Neuronal stem cell (in vitro differentiated cells): ENCODE results near the gene ROR1.

ENCODE experiments used
- DNase-seq: peaks from one replicate; pipeline ENCODE4 v3.0.0-alpha.2; 2013; ENCODE audit warnings: low spot score
- H2AFZ ChIP-seq: one replicate; pipeline ENCODE4 v1.6.1; 2013; ENCODE audit warnings: mild to moderate bottlenecking, low read length, inconsistent platforms
- H2AK5ac ChIP-seq: 2 replicates; pipeline ENCODE4 v1.6.1; 2013; ENCODE audit warnings: low read depth, mild to moderate bottlenecking, inconsistent platforms, low read length, moderate library complexity, mixed read lengths
- H2BK120ac ChIP-seq: 2 replicates; pipeline ENCODE4 v1.6.1; 2013; ENCODE audit warnings: low read depth, mild to moderate bottlenecking, inconsistent platforms, low read length, moderate library complexity, mixed read lengths
- H2BK12ac ChIP-seq: one replicate; pipeline ENCODE4 v1.6.1; 2013; ENCODE audit warnings: low read length, inconsistent platforms
- H2BK15ac ChIP-seq: 2 replicates; pipeline ENCODE4 v1.6.1; 2013; ENCODE audit warnings: mild to moderate bottlenecking, low read length, inconsistent platforms, mixed read lengths
- H2BK5ac ChIP-seq: one replicate; pipeline ENCODE4 v1.6.1; 2013; ENCODE audit warnings: inconsistent platforms, mild to moderate bottlenecking, low read length, moderate library complexity
- H3K14ac ChIP-seq: one replicate; pipeline ENCODE4 v1.6.1; 2013; ENCODE audit warnings: low read length, inconsistent platforms
- H3K18ac ChIP-seq: 2 replicates; pipeline ENCODE4 v1.6.1; 2013; ENCODE audit warnings: low read length, inconsistent platforms
- H3K23ac ChIP-seq: 2 replicates; pipeline ENCODE4 v1.6.1; 2013; ENCODE audit warnings: low read depth, mild to moderate bottlenecking, mixed read lengths, low read length, inconsistent platforms; ENCODE audit not compliant: poor library complexity
- H3K27ac ChIP-seq: replicated peaks from 3 replicates; pipeline ENCODE4 v1.5.1; 2013; ENCODE audit warnings: low read length, inconsistent platforms
- H3K27me3 ChIP-seq, 3 experiments: 2 replicates each; pipeline ENCODE4 v1.6.1; 2013; ENCODE audit warnings: low read length in 3 of 3, mild to moderate bottlenecking in 2 of 3, inconsistent platforms in 1 of 3, low read depth in 1 of 3, mixed read lengths in 1 of 3, moderate library complexity in 1 of 3; ENCODE audit not compliant: control insufficient read depth in 3 of 3, insufficient read depth in 3 of 3
- H3K36me3 ChIP-seq, 2 donors: replicated peaks in 1 of 2; 2 replicates each; pipeline ENCODE4 v1.6.1; 2013; ENCODE audit warnings: low read length in 2 of 2; ENCODE audit not compliant: control insufficient read depth in 2 of 2, insufficient read depth in 2 of 2
- H3K4ac ChIP-seq: 2 replicates; pipeline ENCODE4 v1.6.1; 2013; ENCODE audit warnings: inconsistent platforms, mild to moderate bottlenecking, low read length, moderate library complexity
- H3K4me1 ChIP-seq, 2 donors: 1 replicate in 1 of 2; 2 replicates in 1 of 2; pipeline ENCODE4 v1.6.1; 2013; ENCODE audit warnings: low read length in 2 of 2, low read depth in 1 of 2; ENCODE audit not compliant: control insufficient read depth in 2 of 2, insufficient read depth in 1 of 2
- H3K4me2 ChIP-seq: one replicate; pipeline ENCODE4 v1.6.1; 2013; ENCODE audit warnings: mild to moderate bottlenecking, low read length, inconsistent platforms; ENCODE audit not compliant: insufficient read depth, poor library complexity, severe bottlenecking
- H3K4me3 ChIP-seq, 2 donors: 2 replicates each; pipeline ENCODE4 v1.5.1; 2013; ENCODE audit warnings: low read length in 2 of 2, mild to moderate bottlenecking in 2 of 2, inconsistent platforms in 1 of 2, moderate library complexity in 1 of 2
- H3K79me1 ChIP-seq: one replicate; pipeline ENCODE4 v1.6.1; 2013; ENCODE audit warnings: low read depth, mild to moderate bottlenecking, inconsistent platforms, low read length, moderate library complexity
- H3K9ac ChIP-seq: one replicate; pipeline ENCODE4 v1.6.1; 2013; ENCODE audit warnings: mild to moderate bottlenecking, low read depth, low read length, inconsistent platforms; ENCODE audit not compliant: poor library complexity
- H3K9me3 ChIP-seq, 2 donors: replicated peaks in 1 of 2; 2 replicates each; pipeline versions ENCODE3 to v1.6.1; 2013; ENCODE audit warnings: low read length in 2 of 2, mild to moderate bottlenecking in 2 of 2, inconsistent platforms in 1 of 2, low read depth in 1 of 2, mixed read lengths in 1 of 2, moderate library complexity in 1 of 2; ENCODE audit not compliant: control insufficient read depth in 2 of 2, insufficient read depth in 1 of 2
- H4K8ac ChIP-seq: one replicate; pipeline ENCODE4 v1.6.1; 2013; ENCODE audit warnings: low read depth, mild to moderate bottlenecking, inconsistent platforms, low read length, moderate library complexity
- H4K91ac ChIP-seq: one replicate; pipeline ENCODE4 v1.6.1; 2013; ENCODE audit warnings: low read length, low read depth, mild to moderate bottlenecking, inconsistent platforms; ENCODE audit not compliant: poor library complexity
- WGBS, 2 donors: extraction: QIAGEN DNeasy Blood & Tissue Kit; methylation state at CpG; one replicate each; pipeline ENCODE4 v1.1.7; 2013; ENCODE audit warnings: missing lambda C conversion rate in 2 of 2, mixed read lengths in 1 of 2; ENCODE audit not compliant: insufficient read length in 2 of 2, insufficient replicate concordance in 1 of 2; ENCODE audit errors: extremely low coverage in 2 of 2; 5-methylcytosine and 5-hydroxymethylcytosine counted together

The ROR1 gene

GRCh38 chr1:63955370-63956145 is 181.7 kb downstream of the ROR1 start:
- peak overlapping the region; percentile 6 for H3K18ac ChIP-seq
- no peak overlapping the region for H2AK5ac ChIP-seq
- no peak overlapping the region for H2BK15ac ChIP-seq
- no peak overlapping the region for H3K27ac ChIP-seq
- H3K4me2 ChIP-seq, result no peak overlapping the region
- no peak overlapping the region for H2BK5ac ChIP-seq
- H3K4me3 ChIP-seq, result no peak overlapping the region
- H3K23ac ChIP-seq, result no peak overlapping the region
- no peaks in the 10 kb centered on the region for H3K36me3 ChIP-seq
- H4K8ac ChIP-seq, result no peak overlapping the region
- H2AFZ ChIP-seq, result no peak overlapping the region
- H3K4me1 ChIP-seq, result peaks cover 0 to 10% of the 10 kb centered on the region in 2 donors
- H2BK12ac ChIP-seq, result no peak overlapping the region
- peaks cover 8 to 9% of the 10 kb centered on the region in 2 donors for H3K9me3 ChIP-seq
- peaks cover 2% of the 10 kb centered on the region for H3K79me1 ChIP-seq
- WGBS, 2 donors, result no CpG with 5 or more reads among the region's 8 CpGs
- no peak for DNase-seq
- H2BK120ac ChIP-seq, result no peak overlapping the region
- no peak overlapping the region for H3K14ac ChIP-seq
- no peak overlapping the region for H4K91ac ChIP-seq
- no peaks in the 10 kb centered on the region for H3K27me3 ChIP-seq
- H3K4ac ChIP-seq, result no peak overlapping the region
- no peak overlapping the region for H3K9ac ChIP-seq

GRCh38 chr1:63958556-63958955 is 184.7 kb downstream of the ROR1 start:
- Histone ChIP-seq H3K23ac (no peak overlapping the region), H2AFZ (no peak overlapping the region), H3K4ac (no peak overlapping the region), H3K9me3 (peaks cover 8% of the 10 kb centered on the region in 2 donors), H3K27me3 (no peaks in the 10 kb centered on the region), H2BK12ac (no peak overlapping the region), H2AK5ac (no peak overlapping the region), H4K91ac (no peak overlapping the region), H2BK15ac (no peak overlapping the region), H2BK120ac (no peak overlapping the region), H3K14ac (no peak overlapping the region), H3K4me2 (no peak overlapping the region), H4K8ac (no peak overlapping the region), H3K18ac (no peak overlapping the region), H3K27ac (no peak overlapping the region), H3K9ac (no peak overlapping the region), H3K79me1 (peaks cover under 1% of the 10 kb centered on the region), H3K4me3 (no peak overlapping the region), H3K4me1 (peaks cover 0 to 5% of the 10 kb centered on the region in 2 donors), H2BK5ac (no peak overlapping the region), H3K36me3 (peaks cover 0 to 2% of the 10 kb centered on the region in 2 donors)
- WGBS, 2 donors, result no CpG with 5 or more reads among the region's 2 CpGs
- no peak for DNase-seq

- Histone ChIP-seq H4K91ac (no peak overlapping the region), H2BK5ac (no peak overlapping the region), H3K27ac (no peak overlapping the region), H3K9ac (no peak overlapping the region), H4K8ac (no peak overlapping the region), H3K4me2 (no peak overlapping the region), H3K4me3 (no peak overlapping the region), H3K23ac (no peak overlapping the region), H3K27me3 (no peaks in the 10 kb centered on the region), H2AFZ (no peak overlapping the region), H2BK12ac (no peak overlapping the region), H3K9me3 (peaks cover 0 to 1% of the 10 kb centered on the region in 2 donors), H2AK5ac (no peak overlapping the region), H3K4ac (no peak overlapping the region), H3K36me3 (peaks cover 0 to 2% of the 10 kb centered on the region in 2 donors), H2BK15ac (no peak overlapping the region), H3K18ac (no peak overlapping the region), H3K79me1 (no peaks in the 10 kb centered on the region), H3K14ac (no peak overlapping the region), H2BK120ac (no peak overlapping the region), H3K4me1 (peaks cover 0 to 5% of the 10 kb centered on the region in 2 donors)
- no CpG with 5 or more reads among the region's 5 CpGs for WGBS, 2 donors
- DNase-seq, result no peak
Observed at GRCh38 chr1:63960326-63960725, 186.5 kb downstream of the ROR1 start.

GRCh38 chr1:63966016-63966415 is 192.2 kb downstream of the ROR1 start:
- Histone ChIP-seq H3K14ac (no peak overlapping the region), H3K9ac (no peak overlapping the region), H2BK120ac (no peak overlapping the region), H3K18ac (no peak overlapping the region), H2AFZ (no peak overlapping the region), H3K79me1 (no peaks in the 10 kb centered on the region), H3K9me3 (peaks cover 0 to 1% of the 10 kb centered on the region in 2 donors), H3K4me1 (peaks cover 0 to 4% of the 10 kb centered on the region in 2 donors), H3K4ac (no peak overlapping the region), H3K4me3 (no peak overlapping the region), H4K91ac (peak overlapping the region; percentile 26), H3K27ac (no peak overlapping the region), H2BK15ac (no peak overlapping the region), H2AK5ac (no peak overlapping the region), H4K8ac (no peak overlapping the region), H2BK12ac (no peak overlapping the region), H3K27me3 (no peaks in the 10 kb centered on the region), H3K36me3 (peaks cover 0 to 2% of the 10 kb centered on the region in 2 donors), H3K23ac (no peak overlapping the region), H2BK5ac (no peak overlapping the region), H3K4me2 (no peak overlapping the region)
- DNase-seq, result no peak
- no CpG with 5 or more reads among the region's 12 CpGs for WGBS, 2 donors
